GM12875 (cell line): ENCODE results near the gene GPR68.
"Not testable (repeated sequence)": the region's sequence is repeated elsewhere in the genome, so short reads cannot be mapped to it uniquely, and the experiment has no call there.

ENCODE experiments used
- H3K4me3 ChIP-seq: one replicate; pipeline ENCODE4 v1.5.1; 2011; ENCODE audit warnings: low read depth, low read length, control low read depth
- TF ChIP-seq, protein P1 (sequence below): IDR thresholded peaks from 2 replicates; pipeline ENCODE4 v1.5.1; 2011; ENCODE audit warnings: low read depth, mild to moderate bottlenecking, control low read depth, inconsistent platforms, low read length, moderate library complexity, borderline replicate concordance; ENCODE audit not compliant: insufficient read depth

Gene GPR68

DNA sequence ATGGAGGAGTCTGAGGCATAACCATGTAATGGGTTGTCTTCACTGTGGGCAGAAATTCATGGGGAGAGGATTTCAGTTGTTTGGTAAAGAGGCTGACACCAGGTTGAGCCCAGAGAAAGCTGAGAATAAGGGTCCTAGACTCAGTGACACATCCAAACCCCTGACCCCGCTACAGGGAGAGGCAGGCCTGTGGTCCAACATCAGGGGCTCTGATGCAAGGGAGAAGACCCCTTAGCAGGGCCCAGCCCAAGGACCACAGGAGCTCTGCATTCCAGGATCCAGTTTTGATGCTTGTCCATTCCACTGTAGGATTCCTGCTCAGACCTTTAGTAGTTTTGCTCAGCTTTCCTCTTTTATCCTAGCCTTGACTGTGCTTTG, 15.5 kb downstream of the GPR68 start:
- no peak overlapping the region for H3K4me3 ChIP-seq

GRCh38 chr14:91228112-91229004, 16.1 kb downstream of the GPR68 start:
- peak overlapping the region; percentile 16 for H3K4me3 ChIP-seq
- TF ChIP-seq, protein P1, sequence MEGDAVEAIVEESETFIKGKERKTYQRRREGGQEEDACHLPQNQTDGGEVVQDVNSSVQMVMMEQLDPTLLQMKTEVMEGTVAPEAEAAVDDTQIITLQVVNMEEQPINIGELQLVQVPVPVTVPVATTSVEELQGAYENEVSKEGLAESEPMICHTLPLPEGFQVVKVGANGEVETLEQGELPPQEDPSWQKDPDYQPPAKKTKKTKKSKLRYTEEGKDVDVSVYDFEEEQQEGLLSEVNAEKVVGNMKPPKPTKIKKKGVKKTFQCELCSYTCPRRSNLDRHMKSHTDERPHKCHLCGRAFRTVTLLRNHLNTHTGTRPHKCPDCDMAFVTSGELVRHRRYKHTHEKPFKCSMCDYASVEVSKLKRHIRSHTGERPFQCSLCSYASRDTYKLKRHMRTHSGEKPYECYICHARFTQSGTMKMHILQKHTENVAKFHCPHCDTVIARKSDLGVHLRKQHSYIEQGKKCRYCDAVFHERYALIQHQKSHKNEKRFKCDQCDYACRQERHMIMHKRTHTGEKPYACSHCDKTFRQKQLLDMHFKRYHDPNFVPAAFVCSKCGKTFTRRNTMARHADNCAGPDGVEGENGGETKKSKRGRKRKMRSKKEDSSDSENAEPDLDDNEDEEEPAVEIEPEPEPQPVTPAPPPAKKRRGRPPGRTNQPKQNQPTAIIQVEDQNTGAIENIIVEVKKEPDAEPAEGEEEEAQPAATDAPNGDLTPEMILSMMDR: no peak

More for the DNA sequence above, 15.5 kb downstream of the GPR68 start:
- TF ChIP-seq, protein P1: no peak

DNA sequence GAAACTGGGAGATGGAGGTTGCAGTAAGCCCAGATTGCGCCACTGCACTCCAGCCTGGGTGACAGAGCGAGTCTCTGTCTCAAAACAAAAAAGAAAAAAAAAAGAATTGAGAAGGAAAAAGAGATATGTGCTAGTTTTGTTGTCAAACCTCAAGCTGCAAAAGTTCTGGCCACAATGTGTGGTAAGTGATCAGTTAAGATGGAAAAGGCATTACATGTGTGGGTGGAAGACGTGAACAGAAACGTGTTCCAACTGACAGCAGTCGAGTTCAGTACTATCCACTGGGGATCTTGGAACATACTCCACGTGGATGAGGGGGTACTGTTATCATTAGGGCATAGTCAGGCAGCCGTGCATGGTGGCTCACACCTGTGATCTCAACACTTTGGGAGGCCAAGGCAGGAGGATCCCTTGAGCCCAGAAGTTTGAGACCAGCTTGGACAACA, 17.3 kb downstream of the GPR68 start:
- TF ChIP-seq, protein P1: no peak
- H3K4me3 ChIP-seq: no peak overlapping the region

GRCh38 chr14:91226360-91226759, 18.1 kb downstream of the GPR68 start:
- H3K4me3 ChIP-seq: not testable (repeated sequence)

GRCh38 chr14:91225025-91225424, 19.5 kb downstream of the GPR68 start:
- TF ChIP-seq, protein P1: no peak

GRCh38 chr14:91223028-91223783, 21.3 kb downstream of the GPR68 start:
- no peak overlapping the region for H3K4me3 ChIP-seq
- TF ChIP-seq, protein P1: no peak

More at GRCh38 chr14:91225025-91225424, 19.5 kb downstream of the GPR68 start:
- no peak overlapping the region for H3K4me3 ChIP-seq

GRCh38 chr14:91221270-91221669, 23.2 kb downstream of the GPR68 start:
- no peak overlapping the region for H3K4me3 ChIP-seq
- TF ChIP-seq, protein P1: no peak
